Psoas muscle (tissue), 8 donors: ENCODE data around the gene KPNA6. TPM values are rescaled to one million over a fixed set of nuclear protein-coding genes. Genes with fewer than 3 reads are reported as not detected.

Source experiments
- ATAC-seq, 4 donors: fragments of 200-7000 bp; cut with Tn5 transposase; one replicate each; pipeline ENCODE4 v1.9.1; 2020; ENCODE audit warnings: moderate library complexity in 3 of 4, mild to moderate bottlenecking in 2 of 4
- DNase-seq, 2 donors: peaks; one replicate each; pipeline ENCODE4 v3.0.0-alpha.2; 2020
- H3K27ac ChIP-seq: fragments of 200-600 bp; one replicate; pipeline ENCODE4 v1.8.0; 2022
- H3K27me3 ChIP-seq, 3 donors: fragments of 200-600 bp in 1 of 3; one replicate each; pipeline versions ENCODE4 v1.6.1 to v1.8.0; 2013 to 2022; ENCODE audit warnings: low read length in 2 of 3, mild to moderate bottlenecking in 2 of 3, moderate library complexity in 1 of 3; ENCODE audit not compliant: insufficient read depth in 3 of 3
- H3K36me3 ChIP-seq, 2 donors: fragments of 200-600 bp in 1 of 2; one replicate each; pipeline versions ENCODE4 v1.6.1 to v1.8.0; 2013 to 2022; ENCODE audit warnings: low read depth in 1 of 2, mild to moderate bottlenecking in 1 of 2, moderate library complexity in 1 of 2; ENCODE audit not compliant: insufficient read depth in 1 of 2
- H3K4me1 ChIP-seq: fragments of 200-600 bp; one replicate; pipeline ENCODE4 v1.8.0; 2022
- H3K4me3 ChIP-seq: fragments of 200-600 bp; one replicate; pipeline ENCODE4 v1.8.0; 2022; ENCODE audit warnings: mild to moderate bottlenecking
- H3K9me3 ChIP-seq: fragments of 200-600 bp; one replicate; pipeline ENCODE4 v1.8.0; 2022
- WGBS, 3 donors: extraction: QIAGEN DNeasy Blood & Tissue Kit; methylation state at CpG; one replicate each; pipeline versions ENCODE4 v1.1.6 to v1.1.7; 2013; 5-methylcytosine and 5-hydroxymethylcytosine counted together
- intact Hi-C, 2 donors: fragments of 100-400 bp; cut with DNase I; formaldehyde crosslinking; loops; one replicate each; pipeline versions ENCODE4 v1.11.0 to v1.14.2; 2022
- polyA plus RNA-seq, 3 donors: library from polyadenylated mRNA; stranded (reverse); fragments of 200-250 nt; gene quantifications; one replicate each; pipeline ENCODE4 v1.2.3, GENCODE V29; 2013
- total RNA-seq, 4 donors: library from RNA; stranded (reverse); fragmentation: NEBNext Ultra II Directional in 2 of 4; extraction: Animal tissue kit (Norgen Biotek cat#: 25700) in 2 of 4; gene quantifications; one replicate each; pipeline versions ENCODE4 v1.2.1 to v1.2.4, GENCODE V29; 2021 to 2023
- TF ChIP-seq, protein P1 (sequence below): fragments of 200-600 bp; IDR thresholded peaks from one replicate; pipeline ENCODE4 v1.8.0; 2022; ENCODE audit warnings: antibody characterized with exemption
- donor health status: healthy with polysubstance abuse.
- donor health status: DM: no; HTN: no; CAD: no; lungs with moderate emphysema.
- donor health status: Bipolar disorder and iron deficiency.
- donor health status: healthy.
- donor health status: DM: yes; HTN: yes; CAD: no.
- donor health status: DM: no; HTN: no; CAD: no.
- donor health status: DM: no; HTN: no; CAD: no.
- donor health status: DM: yes; HTN: yes; CAD: no.

KPNA6 gene
- total and polyA plus RNA-seq, 7 donors, result 13.4 to 98.3 (median 67.4) TPM

DNA sequence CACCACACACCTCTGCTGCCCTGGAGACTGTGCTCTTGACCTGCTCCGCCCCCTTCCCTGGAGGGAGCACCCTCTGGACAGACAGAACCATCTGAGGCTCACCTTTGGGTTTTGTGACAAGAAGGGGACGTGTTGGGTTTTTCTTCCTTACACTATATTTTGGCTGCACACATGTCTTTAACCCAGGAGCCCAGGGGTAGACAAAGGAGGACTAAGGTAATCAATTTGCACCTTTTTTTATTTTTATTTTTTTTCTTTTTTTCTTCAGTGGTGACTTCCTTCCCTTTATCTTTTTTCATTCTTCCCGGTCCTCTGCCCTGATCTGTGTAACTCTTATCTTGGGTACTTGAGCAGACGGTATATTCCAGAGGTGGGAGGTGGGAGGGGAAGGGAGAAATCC is 63.1 kb downstream of the KPNA6 start:
- Histone ChIP-seq H3K36me3 (peaks cover 19 to 92% of the 10 kb centered on the region in 2 donors), H3K27me3 (no peaks in the 10 kb centered on the region), H3K4me1 (no peaks in the 10 kb centered on the region), H3K4me3 (no peak overlapping the region), H3K27ac (no peak overlapping the region), H3K9me3 (no peaks in the 10 kb centered on the region)
- 75 to 90% (median 82%) methylated on average over 4 of the region's 4 CpGs for WGBS, 3 donors
- TF ChIP-seq, protein P1, sequence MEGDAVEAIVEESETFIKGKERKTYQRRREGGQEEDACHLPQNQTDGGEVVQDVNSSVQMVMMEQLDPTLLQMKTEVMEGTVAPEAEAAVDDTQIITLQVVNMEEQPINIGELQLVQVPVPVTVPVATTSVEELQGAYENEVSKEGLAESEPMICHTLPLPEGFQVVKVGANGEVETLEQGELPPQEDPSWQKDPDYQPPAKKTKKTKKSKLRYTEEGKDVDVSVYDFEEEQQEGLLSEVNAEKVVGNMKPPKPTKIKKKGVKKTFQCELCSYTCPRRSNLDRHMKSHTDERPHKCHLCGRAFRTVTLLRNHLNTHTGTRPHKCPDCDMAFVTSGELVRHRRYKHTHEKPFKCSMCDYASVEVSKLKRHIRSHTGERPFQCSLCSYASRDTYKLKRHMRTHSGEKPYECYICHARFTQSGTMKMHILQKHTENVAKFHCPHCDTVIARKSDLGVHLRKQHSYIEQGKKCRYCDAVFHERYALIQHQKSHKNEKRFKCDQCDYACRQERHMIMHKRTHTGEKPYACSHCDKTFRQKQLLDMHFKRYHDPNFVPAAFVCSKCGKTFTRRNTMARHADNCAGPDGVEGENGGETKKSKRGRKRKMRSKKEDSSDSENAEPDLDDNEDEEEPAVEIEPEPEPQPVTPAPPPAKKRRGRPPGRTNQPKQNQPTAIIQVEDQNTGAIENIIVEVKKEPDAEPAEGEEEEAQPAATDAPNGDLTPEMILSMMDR, result no peak
- intact Hi-C loops, result no loop called here
- ATAC-seq (no peak), DNase-seq (no peak)

DNA sequence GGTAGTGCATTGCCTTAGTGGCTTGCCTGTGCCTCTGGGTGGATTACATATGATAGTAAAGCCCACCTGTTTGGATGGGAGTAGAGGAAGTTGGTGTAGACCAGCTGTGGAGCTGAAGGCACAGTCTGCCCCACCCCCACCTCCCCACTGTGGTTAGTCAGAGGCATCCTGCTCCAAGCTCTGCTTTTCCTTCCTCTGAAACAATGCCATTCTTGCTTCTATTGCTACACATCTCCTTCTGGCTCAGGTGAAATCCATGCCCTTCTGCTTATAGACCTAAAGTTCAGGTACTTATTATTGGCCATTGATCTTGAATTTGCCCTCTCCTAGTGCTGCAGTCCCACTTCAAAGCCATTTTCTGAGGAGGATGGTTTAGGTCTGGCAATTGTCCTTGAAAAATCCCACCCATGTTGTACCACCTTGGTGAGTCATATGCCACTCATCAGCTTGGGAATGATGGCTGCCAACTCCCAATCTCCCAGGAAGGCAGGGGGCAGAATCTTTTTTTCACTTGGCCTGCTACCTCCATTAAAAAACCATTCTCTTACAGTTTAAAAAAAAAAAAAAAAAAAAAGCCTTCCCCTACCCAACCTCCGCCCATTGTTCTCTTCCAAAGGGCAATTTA is 64.9 kb downstream of the KPNA6 start:
- 85 to 95% (median 95%) methylated on average over 1 of the region's 1 CpG for WGBS, 3 donors
- no peak overlapping the region for H3K4me3 ChIP-seq
- H3K4me1 ChIP-seq, result no peaks in the 10 kb centered on the region
- TF ChIP-seq, protein P1, result no peak
- DNase-seq (no peak), ATAC-seq (no peak)
- intact Hi-C loops, result no loop called here
- no peaks in the 10 kb centered on the region for H3K9me3 ChIP-seq
- H3K27me3 ChIP-seq, result no peaks in the 10 kb centered on the region
- peaks cover 13 to 75% of the 10 kb centered on the region in 2 donors for H3K36me3 ChIP-seq
- H3K27ac ChIP-seq, result no peak overlapping the region

DNA sequence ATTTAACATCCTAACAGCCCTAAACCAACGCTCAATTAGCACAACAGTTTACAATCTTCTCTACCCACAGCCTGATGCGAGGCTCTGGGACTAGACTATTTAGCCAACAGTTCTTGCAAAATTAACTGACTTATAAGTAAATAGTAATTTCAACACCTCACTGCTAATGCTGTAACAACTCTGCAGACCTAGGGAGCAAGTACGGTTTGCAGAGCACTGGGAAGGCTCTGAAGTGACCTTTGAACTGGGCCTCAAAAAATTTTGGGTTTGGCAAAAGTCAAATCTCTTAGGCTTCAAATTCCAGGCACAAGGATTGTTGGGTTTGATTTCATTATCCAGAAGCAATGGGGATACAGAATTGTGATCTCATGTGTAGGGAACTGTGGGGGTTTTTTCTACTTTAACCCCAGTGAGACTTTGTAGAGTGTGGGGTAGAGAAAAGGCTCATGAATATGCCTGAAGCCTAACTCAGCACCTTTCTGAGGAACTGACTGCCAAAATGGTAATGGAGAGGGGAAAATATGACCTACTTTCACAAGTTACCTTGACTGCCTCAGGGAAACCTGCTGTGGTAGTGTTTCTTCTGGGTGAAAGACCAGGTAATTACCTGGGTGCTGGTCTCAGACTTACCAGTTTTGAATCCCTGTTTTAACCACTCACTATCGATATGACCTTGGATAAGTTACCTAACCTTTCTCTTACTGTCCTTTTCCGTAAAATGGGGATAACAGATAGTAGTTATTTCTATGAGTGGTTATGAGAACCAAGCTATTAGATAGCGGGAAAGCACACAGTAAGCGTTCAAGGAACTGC is 70.7 kb downstream of the KPNA6 start:
- Histone ChIP-seq H3K36me3 (peaks cover 3 to 43% of the 10 kb centered on the region in 2 donors), H3K4me1 (peaks cover 29% of the 10 kb centered on the region), H3K27me3 (no peaks in the 10 kb centered on the region), H3K9me3 (no peaks in the 10 kb centered on the region), H3K27ac (peak overlapping the region; percentile 98), H3K4me3 (peak overlapping the region; percentile 81)
- DNase-seq (no peak), ATAC-seq (no peak)
- 77 to 82% (median 79%) methylated on average over 7 of the region's 7 CpGs for WGBS, 3 donors
- intact Hi-C loops, result no loop called here
- TF ChIP-seq, protein P1, result no peak

DNA sequence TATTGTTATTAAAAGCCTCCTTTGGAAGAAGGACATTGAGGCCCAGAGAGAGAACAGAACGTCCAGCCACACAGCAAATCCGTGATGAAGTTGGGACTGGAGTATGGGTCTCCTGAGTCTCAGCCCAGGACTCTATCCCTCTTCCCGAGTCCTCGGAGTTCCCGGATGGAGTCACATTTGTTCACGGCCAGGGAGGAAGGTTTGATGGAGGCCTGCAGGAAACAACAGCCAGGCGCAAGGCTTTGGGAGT is 71.3 kb downstream of the KPNA6 start:
- H3K27me3 ChIP-seq, result no peaks in the 10 kb centered on the region
- peak overlapping the region; percentile 81 for H3K4me3 ChIP-seq
- DNase-seq (no peak), ATAC-seq (peak; percentile 2 to 32 (median 24))
- TF ChIP-seq, protein P1, result no peak
- intact Hi-C loops, result no loop called here
- H3K27ac ChIP-seq, result peak overlapping the region; percentile 98
- 3 to 6% (median 6%) methylated on average over 7 of the region's 7 CpGs for WGBS, 3 donors
- H3K4me1 ChIP-seq, result peaks cover 34% of the 10 kb centered on the region
- peaks cover 3 to 43% of the 10 kb centered on the region in 2 donors for H3K36me3 ChIP-seq
- no peaks in the 10 kb centered on the region for H3K9me3 ChIP-seq
